Activated CD4-positive, alpha-beta T cell treated with anti-CD3 and anti-CD28 coated beads for 36 hours (primary cell): ENCODE data around the gene NSRP1. TPM values are rescaled to one million over a fixed set of nuclear protein-coding genes. Genes with fewer than 3 reads are reported as not detected.
"Not testable (repeated sequence)": the region's sequence is repeated elsewhere in the genome, so short reads cannot be mapped to it uniquely, and the experiment has no call there.

Source experiments
- ATAC-seq: fragments of 200-7000 bp; cut with Tn5 transposase; one replicate; pipeline ENCODE4 v1.10.0; 2021; ENCODE audit warnings: mild to moderate bottlenecking, moderate library complexity
- CTCF ChIA-PET: fragments of 350-600 bp; sonication (Branson Sonifier 250); formaldehyde crosslinking; loops from one replicate; lab custom pipeline; 2021; ENCODE audit warnings: antibody characterized with exemption; lab: Charles Lee
- POLR2A ChIA-PET: fragments of 350-600 bp; sonication (Branson Sonifier 250); formaldehyde crosslinking; loops from one replicate; lab custom pipeline; 2021; ENCODE audit warnings: antibody characterized with exemption, inconsistent platforms; lab: Charles Lee
- DNase-seq: peaks from one replicate; pipeline ENCODE4 v3.0.0-alpha.2; 2020
- H3K27ac Mint-ChIP-seq: one replicate; pipeline ENCODE4 v1.8.0; 2021; ENCODE audit warnings: mixed read lengths
- H3K27me3 Mint-ChIP-seq: one replicate; pipeline ENCODE4 v1.8.0; 2021; ENCODE audit warnings: mixed read lengths
- H3K36me3 Mint-ChIP-seq: one replicate; pipeline ENCODE4 v1.8.0; 2021; ENCODE audit warnings: low read depth, mixed read lengths
- H3K4me1 Mint-ChIP-seq: one replicate; pipeline ENCODE4 v1.8.0; 2021; ENCODE audit warnings: mixed read lengths
- H3K4me3 Mint-ChIP-seq: one replicate; pipeline ENCODE4 v1.8.0; 2021; ENCODE audit warnings: mild to moderate bottlenecking, moderate library complexity, mixed read lengths
- H3K9me3 Mint-ChIP-seq: one replicate; pipeline ENCODE4 v1.8.0; 2021; ENCODE audit warnings: low read depth, mixed read lengths
- intact Hi-C, 2 experiments: fragments of 100-400 bp; cut with DNase I in 1 of 2; cut with micrococcal nuclease in 1 of 2; formaldehyde crosslinking; loops; one replicate each; pipeline versions ENCODE4 v1.14.2 to v1.15.1; 2022 to 2024; cut with DNase I, micrococcal nuclease
- total RNA-seq, 2 experiments: library from RNA; stranded (reverse); gene quantifications; one replicate each; pipeline ENCODE4 v1.2.3, GENCODE V29; 2021

The NSRP1 gene
- total RNA-seq, 2 experiments from 2014 or later, result 29.9 to 43.0 TPM

GRCh38 chr17:30118635-30119034, 2.0 kb downstream of the NSRP1 start:
- not testable (repeated sequence) for ATAC-seq, H3K9me3 Mint-ChIP-seq, H3K27me3 Mint-ChIP-seq, DNase-seq
- ChIA-PET CTCF (interaction anchor here (1.1 to 2.4 kb wide), 5 partner anchors 8 to 359 kb away, joined by 3 to 21 read pairs (median 5); partner anchors contain the start of gene GOSR1), POLR2A (interaction anchor here (0.6 kb wide), 3 partner anchors 13 to 799 kb away, joined by 3 to 8 read pairs (median 7); no protein-coding TSS in a partner anchor)
- peak overlapping the region; percentile 90 for H3K4me3 Mint-ChIP-seq
- intact Hi-C loops, result loop anchor here (5.0 to 10.0 kb wide), 5 partner anchors 264 to 704 kb away; partner anchors contain the start of genes CORO6 (in 1 of the 2) and CRLF3 (in 1 of the 2)
- peak overlapping the region; percentile 98 for H3K27ac Mint-ChIP-seq
- H3K36me3 Mint-ChIP-seq, result peaks cover 39% of the 10 kb centered on the region
- H3K4me1 Mint-ChIP-seq, result peaks cover 37% of the 10 kb centered on the region

DNA sequence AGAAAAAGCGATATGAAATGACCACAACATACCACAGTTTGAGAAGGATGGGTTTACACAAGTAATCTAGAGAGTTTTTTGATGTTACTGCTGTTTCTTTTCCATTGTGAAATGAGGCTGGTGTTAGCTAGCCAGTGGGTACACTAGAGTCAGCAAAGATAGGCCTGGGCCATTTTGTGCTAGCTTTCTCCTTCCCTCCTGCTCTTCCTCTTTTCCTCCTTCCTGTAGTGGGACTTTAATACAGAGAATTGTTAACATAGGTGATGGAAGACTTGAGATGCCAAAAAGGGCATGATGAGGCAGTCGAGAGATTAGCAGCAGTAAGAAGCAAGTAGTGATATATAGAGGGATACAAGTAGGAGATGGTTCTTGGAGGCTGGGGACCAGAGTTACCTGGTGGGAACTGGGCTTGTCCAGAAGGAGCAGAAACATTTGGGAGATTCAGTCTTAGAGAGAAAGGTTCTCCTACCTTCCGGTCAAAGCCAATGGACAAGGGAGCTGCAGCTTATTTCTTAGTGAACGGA, 7.7 kb downstream of the NSRP1 start:
- Mint-ChIP-seq H3K4me1 (peaks cover 44% of the 10 kb centered on the region), H3K27me3 (no peaks in the 10 kb centered on the region), H3K27ac (no peak overlapping the region), H3K4me3 (no peak overlapping the region), H3K9me3 (no peaks in the 10 kb centered on the region), H3K36me3 (peaks cover 38% of the 10 kb centered on the region)
- ChIA-PET CTCF (interaction anchor here (0.7 to 5.0 kb wide), 26 partner anchors 9 to 1239 kb away, joined by 3 to 57 read pairs (median 6); partner anchors contain the start of gene TMIGD1), POLR2A (no interaction called here)
- ATAC-seq (no peak), DNase-seq (no peak)
- intact Hi-C loops, result no loop called here

GRCh38 chr17:30130121-30130520, 13.5 kb downstream of the NSRP1 start:
- H3K4me3 Mint-ChIP-seq, result no peak overlapping the region
- DNase-seq (no peak), ATAC-seq (no peak)
- H3K27ac Mint-ChIP-seq, result no peak overlapping the region
- ChIA-PET POLR2A (no interaction called here), CTCF (interaction anchor here (2.0 kb wide), 1 partner anchor 25 kb away, joined by 7 read pairs; no protein-coding TSS in a partner anchor)
- intact Hi-C loops, result no loop called here
- peaks cover 44% of the 10 kb centered on the region for H3K36me3 Mint-ChIP-seq
- H3K9me3 Mint-ChIP-seq, result no peaks in the 10 kb centered on the region
- H3K4me1 Mint-ChIP-seq, result peaks cover 30% of the 10 kb centered on the region
- no peaks in the 10 kb centered on the region for H3K27me3 Mint-ChIP-seq

DNA sequence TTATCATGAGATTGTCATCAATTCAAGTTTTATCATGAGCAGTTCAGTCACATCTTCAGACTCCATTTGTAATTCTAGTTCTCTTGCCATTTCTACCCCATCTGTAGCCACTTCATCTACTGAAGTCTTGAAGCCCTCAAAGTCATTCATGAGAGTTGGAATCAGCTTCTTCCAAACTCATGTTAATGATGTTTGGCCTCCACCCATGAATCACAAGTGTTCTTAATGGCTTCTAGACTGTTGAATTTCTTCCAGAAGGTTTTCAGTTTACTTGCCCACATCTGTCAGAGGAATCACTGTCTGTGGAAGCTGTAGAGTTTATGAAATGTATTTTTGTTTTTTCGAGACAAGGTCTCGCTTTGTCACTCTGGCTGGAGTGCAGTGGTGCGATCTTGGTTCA, 16.0 kb downstream of the NSRP1 start:
- intact Hi-C loops, result no loop called here
- H3K4me1 Mint-ChIP-seq, result peaks cover 22% of the 10 kb centered on the region
- CTCF ChIA-PET, result interaction anchor here (0.6 to 1.7 kb wide), 4 partner anchors 8 to 213 kb away, joined by 3 to 6 read pairs (median 4); no protein-coding TSS in a partner anchor
- ATAC-seq (no peak), DNase-seq (no peak)
- no peak overlapping the region for H3K27ac Mint-ChIP-seq
- H3K9me3 Mint-ChIP-seq, result no peaks in the 10 kb centered on the region
- peaks cover 41% of the 10 kb centered on the region for H3K36me3 Mint-ChIP-seq
- H3K4me3 Mint-ChIP-seq, result no peak overlapping the region
- POLR2A ChIA-PET, result interaction anchor here (0.6 kb wide), 1 partner anchor 13 kb away, joined by 4 read pairs; no protein-coding TSS in a partner anchor
- no peaks in the 10 kb centered on the region for H3K27me3 Mint-ChIP-seq

- Mint-ChIP-seq H3K4me3 (no peak overlapping the region), H3K27ac (no peak overlapping the region), H3K9me3 (no peaks in the 10 kb centered on the region), H3K27me3 (no peaks in the 10 kb centered on the region), H3K4me1 (peaks cover 27% of the 10 kb centered on the region), H3K36me3 (peaks cover 46% of the 10 kb centered on the region)
- ChIA-PET POLR2A (interaction anchor here (0.6 kb wide), 2 partner anchors 12 to 31 kb away, joined by 4 to 6 read pairs; no protein-coding TSS in a partner anchor), CTCF (interaction anchor here (0.6 to 1.7 kb wide), 6 partner anchors 8 to 1414 kb away, joined by 3 to 6 read pairs (median 4); partner anchors contain the start of gene RPL23A)
- ATAC-seq (no peak), DNase-seq (no peak)
- intact Hi-C loops, result no loop called here
Observed at GRCh38 chr17:30133197-30133596, 16.6 kb downstream of the NSRP1 start.

- CTCF ChIA-PET, result interaction anchor here (0.6 to 1.1 kb wide), 2 partner anchors 9 to 202 kb away, joined by 3 read pairs; no protein-coding TSS in a partner anchor
- POLR2A ChIA-PET, result no interaction called here
- Mint-ChIP-seq H3K9me3 (no peaks in the 10 kb centered on the region), H3K27me3 (no peaks in the 10 kb centered on the region), H3K36me3 (peaks cover 54% of the 10 kb centered on the region), H3K4me3 (no peak overlapping the region), H3K4me1 (peaks cover 28% of the 10 kb centered on the region), H3K27ac (no peak overlapping the region)
- intact Hi-C loops, result no loop called here
- DNase-seq, result no peak
- no peak for ATAC-seq
Observed at GRCh38 chr17:30134551-30134950, 17.9 kb downstream of the NSRP1 start.

GRCh38 chr17:30137158-30137557, 20.5 kb downstream of the NSRP1 start:
- intact Hi-C loops, result no loop called here
- H3K36me3 Mint-ChIP-seq, result peaks cover 42% of the 10 kb centered on the region
- POLR2A ChIA-PET, result no interaction called here
- DNase-seq (no peak), ATAC-seq (no peak)
- H3K9me3 Mint-ChIP-seq, result no peaks in the 10 kb centered on the region
- peaks cover 23% of the 10 kb centered on the region for H3K4me1 Mint-ChIP-seq
- CTCF ChIA-PET, result interaction anchor here (0.6 to 1.8 kb wide), 2 partner anchors 12 to 175 kb away, joined by 7 to 16 read pairs; no protein-coding TSS in a partner anchor
- no peak overlapping the region for H3K27ac Mint-ChIP-seq
- no peak overlapping the region for H3K4me3 Mint-ChIP-seq
- no peaks in the 10 kb centered on the region for H3K27me3 Mint-ChIP-seq

GRCh38 chr17:30147860-30148259, 31.2 kb downstream of the NSRP1 start:
- peaks cover 19% of the 10 kb centered on the region for H3K4me1 Mint-ChIP-seq
- peak; percentile 44 for ATAC-seq
- H3K4me3 Mint-ChIP-seq, intact Hi-C loops, H3K9me3 Mint-ChIP-seq, H3K27me3 Mint-ChIP-seq, H3K27ac Mint-ChIP-seq, POLR2A ChIA-PET: not testable (repeated sequence)
- CTCF ChIA-PET, result interaction anchor here (0.8 to 4.0 kb wide), 3 partner anchors 23 to 159 kb away, joined by 4 to 13 read pairs (median 8); no protein-coding TSS in a partner anchor
- H3K36me3 Mint-ChIP-seq, result peaks cover 20% of the 10 kb centered on the region
- DNase-seq, result peak; percentile 33

- no peaks in the 10 kb centered on the region for H3K27me3 Mint-ChIP-seq
- H3K36me3 Mint-ChIP-seq, result peaks cover 24% of the 10 kb centered on the region
- POLR2A ChIA-PET, result no interaction called here
- intact Hi-C loops, result no loop called here
- ATAC-seq (no peak), DNase-seq (no peak)
- CTCF ChIA-PET, result interaction anchor here (0.8 to 4.0 kb wide), 4 partner anchors 22 to 159 kb away, joined by 3 to 13 read pairs (median 6); no protein-coding TSS in a partner anchor
- no peak overlapping the region for H3K4me3 Mint-ChIP-seq
- H3K4me1 Mint-ChIP-seq, result peaks cover 21% of the 10 kb centered on the region
- no peak overlapping the region for H3K27ac Mint-ChIP-seq
- no peaks in the 10 kb centered on the region for H3K9me3 Mint-ChIP-seq
Observed at GRCh38 chr17:30148376-30148775, 31.8 kb downstream of the NSRP1 start.

- POLR2A ChIA-PET, result no interaction called here
- ATAC-seq, result no peak
Observed at GRCh38 chr17:30151471-30151870, 34.9 kb downstream of the NSRP1 start.

GRCh38 chr17:30153463-30153862, 36.8 kb downstream of the NSRP1 start:
- ChIA-PET CTCF (interaction anchor here (1.2 to 1.7 kb wide), 2 partner anchors 28 to 60 kb away, joined by 4 to 7 read pairs; no protein-coding TSS in a partner anchor), POLR2A (no interaction called here)
- no peak for DNase-seq
- Mint-ChIP-seq H3K36me3 (peaks cover 35% of the 10 kb centered on the region), H3K4me1 (peaks cover 23% of the 10 kb centered on the region), H3K27ac (no peak overlapping the region), H3K4me3 (no peak overlapping the region), H3K9me3 (no peaks in the 10 kb centered on the region), H3K27me3 (no peaks in the 10 kb centered on the region)
- intact Hi-C loops, result no loop called here
- ATAC-seq, result no peak

More at GRCh38 chr17:30151471-30151870, 34.9 kb downstream of the NSRP1 start:
- intact Hi-C loops, result no loop called here
- CTCF ChIA-PET, result interaction anchor here (0.7 to 1.3 kb wide), 4 partner anchors 11 to 233 kb away, joined by 3 to 4 read pairs (median 4); no protein-coding TSS in a partner anchor
- no peaks in the 10 kb centered on the region for H3K9me3 Mint-ChIP-seq
- peaks cover 24% of the 10 kb centered on the region for H3K4me1 Mint-ChIP-seq
- H3K27ac Mint-ChIP-seq, result no peak overlapping the region
- H3K27me3 Mint-ChIP-seq, result no peaks in the 10 kb centered on the region
- DNase-seq, result no peak
- no peak overlapping the region for H3K4me3 Mint-ChIP-seq
- H3K36me3 Mint-ChIP-seq, result peaks cover 22% of the 10 kb centered on the region
